LNCaP clone FGC (cell line): ENCODE data around the gene EBNA1BP2.

ENCODE experiments used
- DNase-seq: peaks from one replicate; pipeline ENCODE4 v3.0.0-alpha.2; 2011; ENCODE audit warnings: low read depth
- H3K4me3 ChIP-seq: 2 replicates; pipeline ENCODE4 v1.5.1; 2011; ENCODE audit warnings: mild to moderate bottlenecking, low read depth, low read length, control low read depth
- TF ChIP-seq, protein P1 (sequence below): IDR thresholded peaks from 2 replicates; pipeline ENCODE4 v1.5.1; 2012; ENCODE audit warnings: mild to moderate bottlenecking; ENCODE audit not compliant: control insufficient read depth, insufficient read depth; ENCODE audit errors: extremely low read depth

The EBNA1BP2 gene

GRCh38 chr1:43172527-43172972, 460 bp upstream of the EBNA1BP2 start:
- peak; percentile 63 for DNase-seq
- TF ChIP-seq, protein P1, sequence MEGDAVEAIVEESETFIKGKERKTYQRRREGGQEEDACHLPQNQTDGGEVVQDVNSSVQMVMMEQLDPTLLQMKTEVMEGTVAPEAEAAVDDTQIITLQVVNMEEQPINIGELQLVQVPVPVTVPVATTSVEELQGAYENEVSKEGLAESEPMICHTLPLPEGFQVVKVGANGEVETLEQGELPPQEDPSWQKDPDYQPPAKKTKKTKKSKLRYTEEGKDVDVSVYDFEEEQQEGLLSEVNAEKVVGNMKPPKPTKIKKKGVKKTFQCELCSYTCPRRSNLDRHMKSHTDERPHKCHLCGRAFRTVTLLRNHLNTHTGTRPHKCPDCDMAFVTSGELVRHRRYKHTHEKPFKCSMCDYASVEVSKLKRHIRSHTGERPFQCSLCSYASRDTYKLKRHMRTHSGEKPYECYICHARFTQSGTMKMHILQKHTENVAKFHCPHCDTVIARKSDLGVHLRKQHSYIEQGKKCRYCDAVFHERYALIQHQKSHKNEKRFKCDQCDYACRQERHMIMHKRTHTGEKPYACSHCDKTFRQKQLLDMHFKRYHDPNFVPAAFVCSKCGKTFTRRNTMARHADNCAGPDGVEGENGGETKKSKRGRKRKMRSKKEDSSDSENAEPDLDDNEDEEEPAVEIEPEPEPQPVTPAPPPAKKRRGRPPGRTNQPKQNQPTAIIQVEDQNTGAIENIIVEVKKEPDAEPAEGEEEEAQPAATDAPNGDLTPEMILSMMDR = no peak

GRCh38 chr1:43171312-43171875, 696 bp downstream of the EBNA1BP2 start:
- H3K4me3 ChIP-seq = peak overlapping the region; percentile 100
- no peak for DNase-seq
- TF ChIP-seq, protein P1 = no peak

More at GRCh38 chr1:43172527-43172972, 460 bp upstream of the EBNA1BP2 start:
- H3K4me3 ChIP-seq = peak overlapping the region; percentile 100

- no peak for DNase-seq
- H3K4me3 ChIP-seq = no peak overlapping the region
- TF ChIP-seq, protein P1 = no peak
These were observed 6.3 kb downstream of the EBNA1BP2 start for GRCh38 chr1:43165765-43166164.

DNA sequence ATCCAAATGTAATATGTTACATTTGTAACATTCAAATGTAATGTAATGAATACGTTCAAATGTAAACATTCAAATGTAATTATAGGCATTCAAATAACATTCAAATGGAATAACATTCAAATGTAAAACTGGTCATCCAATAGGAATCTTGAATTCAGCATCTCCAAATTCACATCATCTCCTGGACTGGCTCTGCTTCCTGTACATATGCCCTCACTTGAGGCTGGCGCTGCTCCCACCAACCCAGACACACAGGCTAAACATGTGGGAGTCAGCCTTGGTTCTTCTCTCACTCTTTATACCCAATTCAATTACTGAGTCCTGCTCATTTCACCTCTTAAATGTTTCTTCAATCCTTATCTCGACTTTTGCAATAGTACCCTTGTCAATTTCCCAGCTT, 6.9 kb downstream of the EBNA1BP2 start:
- TF ChIP-seq, protein P1 = no peak
- no peak for DNase-seq
- H3K4me3 ChIP-seq = no peak overlapping the region

GRCh38 chr1:43156026-43156425, 16.1 kb downstream of the EBNA1BP2 start:
- TF ChIP-seq, protein P1 = no peak
- no peak overlapping the region for H3K4me3 ChIP-seq
- DNase-seq = no peak

DNA sequence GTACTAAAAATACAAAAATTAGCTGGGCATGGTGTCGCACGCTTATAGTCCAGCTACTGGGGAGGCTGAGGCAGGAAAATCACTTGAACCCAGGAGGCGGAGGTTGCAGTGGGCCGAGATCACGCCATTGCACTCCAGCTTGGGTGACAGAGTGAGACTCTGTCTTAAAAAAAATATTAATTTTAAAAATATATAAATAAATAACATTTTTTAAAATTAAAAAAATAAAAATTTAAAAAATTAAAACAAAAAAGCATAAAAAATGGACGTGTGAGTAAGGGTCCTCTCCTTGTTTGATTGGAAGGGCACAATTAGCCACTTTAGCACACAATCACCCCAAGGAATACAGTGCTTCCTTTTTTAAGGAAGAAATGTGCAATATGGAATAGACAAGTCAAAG, 18.6 kb downstream of the EBNA1BP2 start:
- TF ChIP-seq, protein P1 = no peak
- no peak for DNase-seq
- no peak overlapping the region for H3K4me3 ChIP-seq

GRCh38 chr1:43152866-43153265, 19.2 kb downstream of the EBNA1BP2 start:
- H3K4me3 ChIP-seq = no peak overlapping the region
- TF ChIP-seq, protein P1 = no peak
- DNase-seq = peak; percentile 75
